HPDE6-E6E7 (cell line): ENCODE measurements around the gene ABHD6.

Source experiments
- DNase-seq: peaks from one replicate; pipeline ENCODE4 v3.0.0; 2011; ENCODE audit warnings: missing footprints; ENCODE audit errors: extremely low spot score

Gene ABHD6

GRCh38 chr3:58341376-58341775 lies 103.8 kb downstream of the ABHD6 start:
- no peak for DNase-seq

DNA sequence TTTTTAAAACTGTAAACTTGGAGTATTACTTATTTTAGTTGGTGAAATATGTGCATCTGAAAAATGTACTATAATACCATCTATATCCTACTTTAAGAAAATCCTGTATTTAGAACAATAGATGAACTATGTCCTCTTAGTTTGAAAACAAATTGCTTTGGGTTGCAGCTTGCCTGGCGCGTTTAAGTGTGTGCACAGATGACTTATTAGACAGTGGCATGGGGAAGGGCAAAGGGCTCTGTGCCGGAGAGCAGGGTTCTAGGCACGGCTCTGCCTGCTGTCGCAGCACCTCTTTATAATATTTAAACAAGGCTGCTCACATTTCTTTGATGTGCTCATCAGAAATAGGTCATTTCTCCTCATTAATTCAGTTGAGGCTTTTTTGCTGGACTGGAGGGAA lies 105.1 kb downstream of the ABHD6 start:
- DNase-seq, result no peak
